ENCODE data around the gene LRP2. TPM values are rescaled to one million over a fixed set of nuclear protein-coding genes. Genes with fewer than 3 reads are reported as not detected.

LRP2 gene
- total and polyA plus RNA-seq, 4 donors = 2.3 to 7.4 (median 3.5) TPM

GRCh38 chr2:169080250-169081069, 281.9 kb downstream of the LRP2 start:
- 100% methylated on average over 1 of the region's 2 CpGs for WGBS (ENCODE audit: insufficient coverage)
- no peaks in the 10 kb centered on the region for H3K27me3 ChIP-seq (ENCODE audit: control insufficient read depth, insufficient read depth, low read length)
- no peaks in the 10 kb centered on the region for H3K36me3 ChIP-seq (ENCODE audit: control insufficient read depth, insufficient read depth, low read length)
- no peak for DNase-seq (ENCODE audit: low read depth in 4 of 6, low spot score in 6 of 6)
- H3K4me1 ChIP-seq (ENCODE audit: control insufficient read depth, insufficient read depth, low read length) = no peaks in the 10 kb centered on the region
- no peak overlapping the region for H3K4me3 ChIP-seq (ENCODE audit: low read depth, low read length)
- H3K27ac ChIP-seq (ENCODE audit: low read depth, low read length) = no peak overlapping the region
- H3K9me3 ChIP-seq (ENCODE audit: control insufficient read depth, insufficient read depth, low read length) = no peaks in the 10 kb centered on the region

GRCh38 chr2:169077674-169078240, 284.6 kb downstream of the LRP2 start:
- no peaks in the 10 kb centered on the region for H3K27me3 ChIP-seq (ENCODE audit: control insufficient read depth, insufficient read depth, low read length)
- no peak overlapping the region for H3K27ac ChIP-seq (ENCODE audit: low read depth, low read length)
- no peaks in the 10 kb centered on the region for H3K9me3 ChIP-seq (ENCODE audit: control insufficient read depth, insufficient read depth, low read length)
- 48% methylated on average over 2 of the region's 2 CpGs for WGBS (ENCODE audit: insufficient coverage)
- H3K4me3 ChIP-seq (ENCODE audit: low read depth, low read length) = no peak overlapping the region
- DNase-seq (ENCODE audit: low read depth in 4 of 6, low spot score in 6 of 6) = no peak
- H3K4me1 ChIP-seq (ENCODE audit: control insufficient read depth, insufficient read depth, low read length) = no peaks in the 10 kb centered on the region
- no peaks in the 10 kb centered on the region for H3K36me3 ChIP-seq (ENCODE audit: control insufficient read depth, insufficient read depth, low read length)

Other genes with a start within 250 kb of the LRP2 start
- 10 to 100 TPM; 15.2 to 16.9 TPM for gene BBS5, start 117.0 kb upstream of the LRP2 start, total RNA-seq
- gene BBS5, start 117.0 kb upstream of the LRP2 start, polyA plus RNA-seq (ENCODE audit: insufficient read length in 2 of 2) = 10 to 100 TPM; 18.0 to 18.8 TPM
- 1 to 10 TPM; 3.0 to 3.9 TPM for gene KLHL41, start 147.2 kb upstream of the LRP2 start, total RNA-seq
- 1 to 10 TPM; 2.5 to 6.3 TPM for gene KLHL41, start 147.2 kb upstream of the LRP2 start, polyA plus RNA-seq (ENCODE audit: insufficient read length in 2 of 2)
- gene FASTKD1, start 211.3 kb upstream of the LRP2 start, total RNA-seq = 10 to 100 TPM; 35.3 to 59.4 TPM
- 10 to 100 TPM; 32.6 to 38.4 TPM for gene FASTKD1, start 211.3 kb upstream of the LRP2 start, polyA plus RNA-seq (ENCODE audit: insufficient read length in 2 of 2)
- gene PPIG, start 221.8 kb upstream of the LRP2 start, total RNA-seq = 10 to 100 TPM; 54.1 to 58.6 TPM
- 10 to 100 TPM; 51.3 to 69.9 TPM for gene PPIG, start 221.8 kb upstream of the LRP2 start, polyA plus RNA-seq (ENCODE audit: insufficient read length in 2 of 2)

Measured in spinal cord (tissue), 10 donors.